NCI-H1417 (cell line): Measurements from ENCODE around the gene PCDH9.

Experiments used
- DNase-seq, 3 experiments: peaks; one replicate each; lab custom pipeline; 2025; lab: John Stamatoyannopoulos, UW

PCDH9 gene

DNA sequence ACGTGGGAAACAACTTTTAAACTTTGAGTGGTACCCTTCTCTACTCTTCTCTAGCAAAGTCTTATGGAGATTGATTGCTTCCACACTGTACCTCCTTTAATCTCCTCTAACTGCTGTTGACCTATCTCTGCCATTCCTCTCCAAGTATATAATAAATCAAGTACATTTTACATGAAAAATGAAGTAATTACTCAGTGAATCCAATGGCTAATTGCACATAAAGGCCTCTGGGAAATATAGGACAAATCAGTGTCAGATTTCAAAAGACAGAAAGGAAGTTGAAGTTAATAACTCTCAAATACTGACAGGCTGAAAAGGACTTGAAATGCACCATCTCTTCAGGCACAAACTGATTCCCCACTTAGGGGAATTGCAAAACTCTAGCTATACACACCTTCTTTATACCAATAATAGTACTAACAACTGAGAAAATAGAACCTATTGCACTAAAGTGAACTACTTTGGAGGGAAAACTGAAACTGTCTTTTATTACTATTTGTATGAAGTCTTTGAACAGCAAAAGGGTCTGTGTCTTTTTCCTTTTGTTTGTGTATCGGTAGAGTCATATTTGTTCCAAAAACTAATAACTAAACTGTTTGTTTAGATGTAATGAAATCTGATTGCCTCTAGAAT, 701.1 kb downstream of the PCDH9 start:
- DNase-seq: peak in 2 of 3 experiments; percentile 11 to 84

DNA sequence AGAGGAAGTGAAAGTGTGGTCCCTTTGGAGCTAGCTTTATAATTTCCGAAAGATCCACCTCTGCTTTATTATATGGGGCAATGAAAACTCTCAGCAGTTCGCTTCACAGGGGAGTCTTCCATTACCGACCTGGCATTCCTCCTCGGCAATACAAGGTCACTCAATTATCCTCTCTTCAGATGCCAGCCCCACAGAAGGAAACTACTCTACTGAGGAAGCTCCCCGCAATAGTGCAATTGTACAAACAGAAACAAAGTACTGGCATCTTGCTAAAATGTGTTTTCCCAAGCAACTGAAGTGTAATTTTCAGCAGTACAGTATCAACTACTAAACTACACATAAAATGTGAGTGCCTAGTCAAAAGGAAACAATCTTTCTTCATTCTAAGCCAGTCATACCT, 702.0 kb downstream of the PCDH9 start:
- DNase-seq: no peak

DNA sequence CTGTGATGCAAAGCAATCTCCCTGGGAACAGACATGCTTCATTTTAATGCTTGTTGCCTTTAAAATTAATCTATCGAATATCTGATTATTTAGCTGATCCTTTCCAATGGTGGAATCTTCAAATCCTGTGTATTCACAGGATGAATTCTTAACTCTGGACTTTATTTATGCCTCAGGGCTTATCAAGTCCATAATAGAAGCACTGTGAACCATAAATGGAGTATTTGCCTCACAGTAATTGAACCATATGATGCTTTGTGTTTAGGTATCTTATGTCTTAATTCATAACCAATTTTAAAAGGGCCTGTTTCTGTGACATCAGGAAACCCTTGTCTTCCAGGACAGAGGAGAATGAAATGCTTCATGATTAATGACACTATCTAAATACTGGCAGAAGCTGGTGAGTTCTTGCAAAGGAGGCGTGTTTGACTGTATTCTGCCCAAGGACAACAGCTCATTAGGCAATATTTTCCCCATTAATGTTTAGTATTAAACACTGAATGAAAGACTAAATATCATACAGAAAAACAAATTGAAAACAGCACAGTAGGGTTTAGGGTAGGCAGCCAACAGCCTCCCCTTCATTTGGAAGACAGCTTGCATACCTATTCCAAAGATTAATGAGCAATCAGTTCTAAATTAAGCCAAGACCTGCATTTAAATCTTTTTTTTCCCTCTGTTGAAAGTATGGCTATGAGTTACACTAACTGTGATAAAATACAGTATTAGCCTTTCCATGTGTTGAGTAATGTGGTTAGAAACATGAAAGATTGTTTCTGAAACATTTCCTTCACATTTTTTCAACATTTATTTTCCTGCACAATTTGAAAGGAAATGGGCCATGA, 709.4 kb downstream of the PCDH9 start:
- DNase-seq: peak in 1 of 3 experiments; percentile 69

DNA sequence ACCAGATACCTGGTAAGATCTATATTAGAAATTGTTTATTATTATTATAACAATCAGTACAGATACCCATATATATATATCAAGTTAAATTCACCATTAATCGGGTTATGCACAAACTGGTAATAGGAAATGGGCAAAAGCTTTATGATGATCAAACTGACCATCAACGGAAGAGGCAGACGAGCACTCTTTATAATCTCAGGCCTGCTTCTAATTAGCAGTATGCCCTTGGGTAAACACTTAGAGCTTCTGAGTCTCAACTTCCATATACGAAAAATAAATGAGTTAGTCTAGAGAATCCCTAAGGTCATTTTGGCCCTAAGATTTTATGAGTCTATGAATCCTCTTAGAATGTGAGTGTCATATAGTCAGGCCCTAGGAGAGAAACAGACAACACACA, 710.9 kb downstream of the PCDH9 start:
- peak in 1 of 3 experiments; percentile 15 for DNase-seq

GRCh38 chr13:66518068-66518467, 712.1 kb downstream of the PCDH9 start:
- no peak for DNase-seq

- DNase-seq: no peak
These were observed 716.4 kb downstream of the PCDH9 start for GRCh38 chr13:66513728-66514127.

DNA sequence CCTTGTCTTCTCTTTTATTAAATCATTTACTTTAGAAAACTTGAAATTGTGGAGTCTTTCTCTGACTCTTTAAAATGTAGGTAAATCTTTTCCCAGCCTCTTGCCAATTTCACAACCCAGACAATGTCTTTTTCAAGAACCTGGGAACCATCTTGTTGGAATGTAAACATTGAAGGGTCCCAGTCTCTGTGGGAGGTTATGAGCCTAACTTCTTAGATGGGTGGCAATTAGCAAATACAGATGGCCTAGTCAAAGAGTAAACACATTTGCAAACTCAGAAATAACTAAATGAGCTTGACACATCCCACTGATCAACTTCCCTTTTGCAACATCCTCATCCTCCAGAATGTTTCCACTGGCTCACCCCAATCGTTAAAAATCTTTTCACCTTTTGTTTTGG, 721.0 kb downstream of the PCDH9 start:
- peak in 1 of 3 experiments; percentile 23 for DNase-seq

GRCh38 chr13:66508153-66508909, 721.8 kb downstream of the PCDH9 start:
- no peak for DNase-seq

GRCh38 chr13:66506979-66507378, 723.2 kb downstream of the PCDH9 start:
- DNase-seq: no peak

GRCh38 chr13:66506051-66506777, 723.9 kb downstream of the PCDH9 start:
- no peak for DNase-seq

DNA sequence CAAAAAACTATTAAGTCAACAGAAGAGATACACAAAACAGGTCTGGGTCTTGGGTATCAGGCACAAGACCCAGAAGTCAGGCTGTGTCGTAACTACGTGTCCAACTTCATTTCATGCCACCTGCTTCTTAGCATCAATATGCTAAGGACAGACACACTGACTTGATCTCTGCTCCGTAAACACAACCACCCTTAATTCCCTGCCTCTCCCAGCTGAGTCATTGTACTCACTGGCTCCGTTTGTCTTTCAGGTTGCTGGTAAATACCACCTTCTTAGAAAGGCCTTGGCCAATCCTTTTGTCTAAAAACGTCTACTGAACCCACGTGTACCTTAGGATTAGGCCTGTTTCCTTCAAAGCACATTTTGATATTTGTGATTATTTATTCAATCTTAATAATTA, 726.2 kb downstream of the PCDH9 start:
- DNase-seq: peak in 1 of 3 experiments; percentile 30

- no peak for DNase-seq
These were observed 729.0 kb downstream of the PCDH9 start for GRCh38 chr13:66501181-66501580.

GRCh38 chr13:66492479-66492878, 737.7 kb downstream of the PCDH9 start:
- peak; percentile 35 to 94 (median 75) for DNase-seq

- no peak for DNase-seq
These were observed 738.9 kb downstream of the PCDH9 start for GRCh38 chr13:66491251-66491650.

DNA sequence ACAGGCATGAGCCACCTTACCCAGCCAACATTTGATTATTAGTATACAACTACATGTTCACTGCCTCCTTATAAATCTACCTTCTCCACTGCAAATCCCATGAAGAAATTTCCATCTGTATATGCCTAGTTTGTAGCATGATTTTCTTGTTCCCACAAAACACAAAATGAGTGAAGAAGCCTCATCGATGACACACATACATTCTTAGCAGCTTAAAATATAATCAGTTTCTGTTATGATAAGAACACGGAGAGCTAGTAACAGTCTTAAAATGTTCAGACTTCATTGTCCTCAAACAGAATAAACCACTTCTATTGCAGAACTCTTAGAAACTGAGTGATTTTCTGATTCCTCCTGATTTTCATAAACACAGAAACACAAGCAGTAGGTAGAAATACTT, 740.5 kb downstream of the PCDH9 start:
- DNase-seq: no peak

DNA sequence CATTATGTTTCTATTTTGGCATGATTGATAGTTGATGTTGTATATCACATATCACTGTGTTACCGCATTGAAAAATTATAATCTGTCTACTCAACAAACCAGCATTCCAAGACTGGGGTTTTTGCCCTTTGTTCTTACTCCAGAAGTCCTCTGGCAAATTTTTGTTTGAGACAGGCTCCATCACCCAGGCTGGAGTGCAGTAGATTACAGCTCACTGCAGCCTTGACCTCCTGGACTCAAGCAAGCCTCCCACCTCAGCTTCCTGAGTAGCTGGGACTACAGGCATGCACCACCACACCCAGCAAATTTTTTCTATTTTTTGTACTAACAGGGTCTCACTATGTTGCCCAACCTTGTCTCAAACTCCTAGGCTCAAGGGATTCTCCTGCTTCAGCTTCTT, 741.0 kb downstream of the PCDH9 start:
- DNase-seq: no peak

DNA sequence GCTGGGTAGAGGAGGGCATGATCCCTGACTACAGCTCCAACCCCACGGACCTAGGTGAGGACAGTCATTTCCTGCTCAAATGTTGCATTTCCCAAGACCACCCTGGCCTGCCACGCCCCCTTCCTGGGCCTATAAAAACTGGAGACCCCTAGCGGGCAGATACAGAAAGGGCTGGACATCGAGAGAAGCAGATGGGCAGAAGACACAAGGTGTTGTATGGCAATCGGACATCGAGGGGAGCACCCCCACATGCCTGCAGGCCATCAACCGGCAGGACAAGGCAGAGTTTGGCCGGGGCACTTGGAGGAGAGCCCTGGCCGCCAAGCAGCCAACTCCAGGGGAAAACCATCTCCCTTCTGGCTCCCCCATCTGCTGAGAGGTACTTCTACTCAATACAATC, 746.4 kb downstream of the PCDH9 start:
- no peak for DNase-seq

DNA sequence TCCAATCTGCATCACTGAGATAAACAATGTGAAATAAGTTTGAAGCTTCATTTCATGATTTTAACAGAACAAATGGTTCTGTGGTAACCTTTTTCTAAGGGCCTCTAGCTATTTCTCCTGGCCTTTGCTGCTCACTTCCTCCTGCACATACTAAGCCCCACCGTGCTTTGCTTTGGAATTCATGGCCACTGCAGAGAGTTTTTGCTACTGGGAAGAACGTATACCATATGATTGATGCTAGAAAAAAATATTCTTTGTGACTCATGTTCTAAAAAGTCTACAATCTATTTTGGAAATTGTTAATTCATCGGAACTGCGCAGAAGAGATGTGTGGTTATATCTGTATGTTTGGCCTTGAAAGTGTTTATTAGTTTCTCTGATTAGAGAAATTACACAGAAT, 747.3 kb downstream of the PCDH9 start:
- DNase-seq: no peak

DNA sequence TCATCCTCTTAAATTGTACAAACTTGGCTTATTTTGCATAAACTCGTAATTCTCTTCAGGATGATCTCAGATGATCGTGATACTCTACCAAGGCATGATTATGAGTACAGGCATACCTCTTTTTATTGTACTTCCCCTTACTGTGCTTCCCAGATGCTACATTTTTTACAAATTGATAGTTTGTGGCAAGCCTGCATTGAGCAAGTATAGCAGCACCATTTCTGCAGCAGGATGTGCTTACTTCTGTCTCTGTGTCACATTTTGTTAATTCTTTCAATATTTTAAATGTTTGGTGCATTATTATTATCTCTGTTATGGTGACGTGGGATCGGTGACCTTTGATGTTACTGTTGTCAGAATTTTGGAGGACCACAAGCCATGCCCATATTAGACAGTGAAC, 752.3 kb downstream of the PCDH9 start:
- no peak for DNase-seq

- DNase-seq: no peak
These were observed 755.1 kb downstream of the PCDH9 start for GRCh38 chr13:66475061-66475460.

GRCh38 chr13:66469745-66470144, 760.4 kb downstream of the PCDH9 start:
- DNase-seq: no peak

DNA sequence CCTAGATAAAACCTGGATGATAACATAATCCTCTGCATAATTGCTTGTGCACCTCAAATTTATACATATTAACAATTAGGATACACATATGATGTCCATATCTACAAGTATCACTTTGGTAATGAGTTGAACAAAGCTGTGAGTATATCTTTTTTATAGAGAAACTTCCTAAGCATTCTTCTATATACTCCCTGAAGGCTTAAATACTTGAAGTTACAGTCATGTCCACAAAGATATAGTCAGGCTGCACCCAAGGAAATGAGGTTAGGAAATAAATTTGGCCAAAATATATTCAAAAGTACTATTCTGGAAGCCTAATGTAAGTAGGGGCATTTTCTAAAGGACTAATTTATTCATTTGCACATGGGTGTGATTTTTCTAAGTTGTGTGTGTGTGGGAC, 761.5 kb downstream of the PCDH9 start:
- DNase-seq: no peak
